Nephron progenitor cell (in vitro differentiated cells): ENCODE data around the gene HEBP2.
A peak's percentile ranks its signal among the peaks of the same experiment; 100 is the strongest.

ENCODE experiments used
- DNase-seq: peaks from one replicate; pipeline ENCODE4 v3.0.0; 2021
- H3K27ac Mint-ChIP-seq: 2 replicates; pipeline ENCODE4 v1.8.0; 2021; ENCODE audit warnings: mild to moderate bottlenecking, moderate library complexity, mixed read lengths
- H3K27me3 Mint-ChIP-seq: 2 replicates; pipeline ENCODE4 v1.8.0; 2021; ENCODE audit warnings: mild to moderate bottlenecking, low read depth, mixed read lengths; ENCODE audit not compliant: poor library complexity
- H3K36me3 Mint-ChIP-seq: 2 replicates; pipeline ENCODE4 v1.8.0; 2021; ENCODE audit warnings: low read depth, mixed read lengths
- H3K4me1 Mint-ChIP-seq: 2 replicates; pipeline ENCODE4 v1.8.0; 2021; ENCODE audit warnings: mixed read lengths
- H3K4me3 Mint-ChIP-seq: 2 replicates; pipeline ENCODE4 v1.8.0; 2021; ENCODE audit warnings: mild to moderate bottlenecking, moderate library complexity, mixed read lengths
- H3K9me3 Mint-ChIP-seq: 2 replicates; pipeline ENCODE4 v1.8.0; 2021; ENCODE audit warnings: mild to moderate bottlenecking, moderate library complexity, mixed read lengths
- TF ChIP-seq, protein P1 (sequence below): fragments of 200-600 bp; sonication (generic); IDR thresholded peaks from 2 replicates; pipeline ENCODE4 v1.5.0; 2021; ENCODE audit warnings: antibody characterized with exemption

Gene HEBP2

DNA sequence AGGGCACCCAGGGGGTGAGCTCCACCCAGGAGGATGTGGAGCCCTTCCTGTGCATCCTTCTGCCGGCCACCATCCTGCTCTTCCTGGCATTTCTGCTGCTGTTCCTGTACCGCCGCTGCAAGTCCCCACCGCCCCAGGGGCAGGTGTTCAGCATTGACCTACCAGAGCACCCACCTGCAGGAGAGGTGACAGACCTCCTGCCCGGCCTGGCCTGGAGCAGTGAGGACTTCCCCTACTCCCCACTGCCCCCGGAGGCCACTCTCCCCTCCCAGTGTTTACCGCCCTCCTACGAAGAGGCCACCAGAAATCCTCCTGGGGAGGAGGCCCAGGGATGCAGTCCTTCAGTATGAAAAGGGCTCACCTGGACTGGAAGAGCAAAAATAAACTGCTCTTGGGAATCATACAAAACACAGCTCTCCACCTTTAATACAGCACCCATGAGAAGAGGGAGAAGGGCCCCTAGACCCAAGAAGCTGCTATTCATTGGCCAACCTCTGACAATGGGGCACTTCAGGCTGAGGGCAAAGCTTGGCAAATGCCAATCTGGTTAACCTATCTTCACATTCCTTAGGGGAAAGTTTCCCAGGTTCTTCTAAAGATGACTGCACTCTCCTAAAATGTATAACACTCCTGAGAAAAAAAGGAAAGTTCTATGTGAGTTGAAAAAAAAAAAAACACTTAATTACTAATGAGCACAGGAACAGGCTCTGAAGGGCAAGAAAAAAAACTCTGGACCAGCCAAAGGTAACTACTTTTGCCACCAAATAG lies 21.3 kb upstream of the HEBP2 start:
- no peaks in the 10 kb centered on the region for H3K9me3 Mint-ChIP-seq
- H3K36me3 Mint-ChIP-seq: no peaks in the 10 kb centered on the region
- peaks cover 15% of the 10 kb centered on the region for H3K4me1 Mint-ChIP-seq
- no peak overlapping the region for H3K27ac Mint-ChIP-seq
- no peaks in the 10 kb centered on the region for H3K27me3 Mint-ChIP-seq
- no peak overlapping the region for H3K4me3 Mint-ChIP-seq
- no peak for DNase-seq
- TF ChIP-seq, protein P1, sequence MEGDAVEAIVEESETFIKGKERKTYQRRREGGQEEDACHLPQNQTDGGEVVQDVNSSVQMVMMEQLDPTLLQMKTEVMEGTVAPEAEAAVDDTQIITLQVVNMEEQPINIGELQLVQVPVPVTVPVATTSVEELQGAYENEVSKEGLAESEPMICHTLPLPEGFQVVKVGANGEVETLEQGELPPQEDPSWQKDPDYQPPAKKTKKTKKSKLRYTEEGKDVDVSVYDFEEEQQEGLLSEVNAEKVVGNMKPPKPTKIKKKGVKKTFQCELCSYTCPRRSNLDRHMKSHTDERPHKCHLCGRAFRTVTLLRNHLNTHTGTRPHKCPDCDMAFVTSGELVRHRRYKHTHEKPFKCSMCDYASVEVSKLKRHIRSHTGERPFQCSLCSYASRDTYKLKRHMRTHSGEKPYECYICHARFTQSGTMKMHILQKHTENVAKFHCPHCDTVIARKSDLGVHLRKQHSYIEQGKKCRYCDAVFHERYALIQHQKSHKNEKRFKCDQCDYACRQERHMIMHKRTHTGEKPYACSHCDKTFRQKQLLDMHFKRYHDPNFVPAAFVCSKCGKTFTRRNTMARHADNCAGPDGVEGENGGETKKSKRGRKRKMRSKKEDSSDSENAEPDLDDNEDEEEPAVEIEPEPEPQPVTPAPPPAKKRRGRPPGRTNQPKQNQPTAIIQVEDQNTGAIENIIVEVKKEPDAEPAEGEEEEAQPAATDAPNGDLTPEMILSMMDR: no peak

DNA sequence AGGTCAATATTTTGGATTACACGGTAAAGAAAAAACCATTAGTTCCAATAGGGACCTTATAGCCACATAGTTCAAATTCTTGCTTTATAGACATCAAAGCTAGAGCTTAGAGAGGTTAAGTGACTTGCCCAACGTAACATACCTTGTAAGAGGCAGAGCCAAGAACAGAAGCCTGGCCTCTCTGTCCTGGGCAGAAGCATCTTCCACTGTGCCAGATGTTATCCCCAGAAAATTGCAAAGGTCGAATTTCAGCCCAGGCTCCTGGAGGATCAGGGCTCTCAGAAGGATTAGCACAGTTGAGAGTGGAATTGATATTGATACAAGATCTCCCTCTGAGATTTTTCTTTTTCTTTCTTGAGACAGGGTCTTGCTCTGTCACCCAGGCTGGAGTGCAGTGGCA lies 20.2 kb upstream of the HEBP2 start:
- no peak for DNase-seq
- H3K27me3 Mint-ChIP-seq: no peaks in the 10 kb centered on the region
- TF ChIP-seq, protein P1: no peak
- H3K4me1 Mint-ChIP-seq: peaks cover 15% of the 10 kb centered on the region
- no peaks in the 10 kb centered on the region for H3K9me3 Mint-ChIP-seq
- no peak overlapping the region for H3K4me3 Mint-ChIP-seq
- H3K36me3 Mint-ChIP-seq: no peaks in the 10 kb centered on the region
- H3K27ac Mint-ChIP-seq: peak overlapping the region; percentile 49

DNA sequence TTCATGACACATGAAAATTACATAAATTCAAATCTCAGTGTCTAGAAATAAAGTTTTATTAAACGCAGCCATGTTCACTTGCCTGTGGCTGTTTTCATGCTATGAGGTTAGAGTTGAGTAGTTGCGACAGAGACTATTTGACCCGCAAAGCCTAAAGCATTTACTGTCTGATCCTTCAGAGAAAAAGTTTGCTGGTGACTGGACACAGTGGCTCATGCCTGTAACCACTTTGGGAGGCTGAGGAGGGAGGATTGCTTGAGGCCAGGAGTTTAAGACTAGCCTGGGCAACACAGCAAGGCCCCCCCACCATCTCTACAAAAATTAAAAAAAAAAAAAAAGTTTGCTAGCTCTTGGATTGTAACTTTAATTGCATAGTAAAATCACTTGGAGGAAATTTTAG lies 17.1 kb upstream of the HEBP2 start:
- TF ChIP-seq, protein P1: no peak
- Mint-ChIP-seq H3K4me1 (peaks cover 15% of the 10 kb centered on the region), H3K9me3 (no peaks in the 10 kb centered on the region), H3K27me3 (peaks cover 9% of the 10 kb centered on the region), H3K36me3 (no peaks in the 10 kb centered on the region), H3K27ac (no peak overlapping the region), H3K4me3 (no peak overlapping the region)
- no peak for DNase-seq

DNA sequence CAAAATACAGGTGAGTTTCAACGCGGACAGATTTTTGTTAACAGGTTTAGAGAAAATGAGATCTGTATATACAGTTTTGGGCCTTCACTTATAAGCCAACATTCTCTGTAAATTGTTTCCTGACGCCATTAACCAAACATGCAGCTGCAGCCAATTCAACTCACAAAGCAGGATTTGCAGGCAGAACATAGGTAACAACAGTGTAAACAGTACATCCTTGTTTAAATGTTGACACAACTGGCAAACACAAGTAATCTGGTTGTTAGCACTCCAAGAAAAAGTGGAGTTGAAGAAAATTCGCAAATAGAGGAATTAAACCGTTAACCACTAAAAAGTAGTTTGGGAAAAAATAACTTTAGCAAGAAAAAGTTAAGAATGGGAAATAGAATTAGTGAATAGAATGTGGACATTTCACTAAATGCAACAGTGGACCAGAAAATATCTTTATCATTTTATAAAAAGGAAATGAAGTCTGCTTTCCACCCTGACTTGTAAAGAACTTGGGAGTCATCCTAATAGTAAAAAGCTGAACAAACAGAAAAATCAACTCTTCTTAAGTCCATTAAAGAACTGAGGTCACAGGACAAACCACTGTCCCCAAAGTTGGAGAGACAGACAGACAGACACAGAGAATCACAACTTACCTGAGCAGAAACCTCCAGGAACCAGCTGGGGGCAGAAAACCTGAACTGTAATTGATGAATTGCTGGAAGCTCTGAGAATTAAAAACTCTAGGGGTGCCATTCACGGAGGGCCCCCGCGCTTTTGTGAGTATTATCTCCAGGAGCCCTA lies 16.2 kb upstream of the HEBP2 start:
- no peak overlapping the region for H3K4me3 Mint-ChIP-seq
- H3K27ac Mint-ChIP-seq: no peak overlapping the region
- H3K9me3 Mint-ChIP-seq: no peaks in the 10 kb centered on the region
- no peaks in the 10 kb centered on the region for H3K36me3 Mint-ChIP-seq
- peaks cover 9% of the 10 kb centered on the region for H3K27me3 Mint-ChIP-seq
- peaks cover 11% of the 10 kb centered on the region for H3K4me1 Mint-ChIP-seq
- TF ChIP-seq, protein P1: no peak
- no peak for DNase-seq

DNA sequence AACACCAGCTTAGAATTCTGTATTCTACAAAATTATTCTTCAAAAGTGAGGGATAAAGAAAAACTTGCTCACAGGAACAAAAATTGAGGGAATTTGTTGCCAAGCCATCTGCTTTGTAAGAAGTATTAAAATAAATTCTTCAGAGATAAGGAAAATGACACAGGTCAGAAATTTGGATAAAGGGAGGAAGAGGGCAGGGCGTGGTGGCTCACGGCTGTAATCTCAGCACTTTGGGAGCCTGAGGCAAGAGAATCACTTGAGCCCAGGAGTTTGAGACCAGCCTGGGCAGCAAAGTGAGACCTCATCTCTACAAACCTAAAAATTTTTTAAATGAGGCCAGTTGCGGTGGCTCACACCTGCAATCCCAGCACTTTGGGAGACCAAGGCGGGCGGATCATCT lies 14.5 kb upstream of the HEBP2 start:
- no peak overlapping the region for H3K4me3 Mint-ChIP-seq
- no peak overlapping the region for H3K27ac Mint-ChIP-seq
- H3K4me1 Mint-ChIP-seq: no peaks in the 10 kb centered on the region
- DNase-seq: no peak
- TF ChIP-seq, protein P1: no peak
- peaks cover 9% of the 10 kb centered on the region for H3K27me3 Mint-ChIP-seq
- no peaks in the 10 kb centered on the region for H3K36me3 Mint-ChIP-seq
- no peaks in the 10 kb centered on the region for H3K9me3 Mint-ChIP-seq
